SJSA1 (cell line): ENCODE results near the gene FAM50A. TPM values are rescaled to one million over a fixed set of nuclear protein-coding genes. Genes with fewer than 3 reads are reported as not detected.

ENCODE experiments used
- DNase-seq, 2 experiments: peaks; one replicate each; pipeline ENCODE4 v3.0.0-alpha.2; 2015 to 2020; ENCODE audit warnings: low spot score in 2 of 2, low read depth in 1 of 2
- H3K27ac ChIP-seq: fragments of 250-450 bp; sonication (Bioruptor Pico); 2 replicates; pipeline ENCODE4 v1.5.1; 2020; ENCODE audit warnings: mild to moderate bottlenecking, moderate library complexity
- H3K27me3 ChIP-seq: fragments of 250-450 bp; sonication (Bioruptor Pico); replicated peaks from 2 replicates; pipeline ENCODE4 v1.5.1; 2020; ENCODE audit warnings: mild to moderate bottlenecking, moderate library complexity
- H3K36me3 ChIP-seq: fragments of 250-450 bp; sonication (Bioruptor Pico); 2 replicates; pipeline ENCODE4 v1.5.1; 2020; ENCODE audit warnings: mild to moderate bottlenecking
- H3K4me1 ChIP-seq: fragments of 250-450 bp; sonication (Bioruptor Pico); replicated peaks from 2 replicates; pipeline ENCODE4 v1.6.1; 2021; ENCODE audit warnings: mild to moderate bottlenecking
- H3K4me3 ChIP-seq: fragments of 250-450 bp; sonication (Bioruptor Pico); 2 replicates; pipeline ENCODE4 v1.5.1; 2020; ENCODE audit warnings: mild to moderate bottlenecking
- H3K9me3 ChIP-seq: fragments of 250-450 bp; sonication (Bioruptor Pico); replicated peaks from 2 replicates; pipeline ENCODE4 v1.5.1; 2020; ENCODE audit warnings: mild to moderate bottlenecking
- total RNA-seq: library from RNA; depleted of rRNA; stranded (reverse); fragments of >200 nt; shearing (Covaris generic); gene quantifications from 2 replicates; pipeline ENCODE4 v1.2.3, GENCODE V29; 2014

FAM50A gene
- total RNA-seq, 1 experiment from 2014 or later = 70.5 TPM

GRCh38 chrX:154403192-154403591 lies 40.7 kb upstream of the FAM50A start:
- H3K4me1 ChIP-seq = peaks cover 8% of the 10 kb centered on the region
- H3K27ac ChIP-seq = no peak overlapping the region
- H3K9me3 ChIP-seq = no peaks in the 10 kb centered on the region
- H3K27me3 ChIP-seq = no peaks in the 10 kb centered on the region
- H3K4me3 ChIP-seq = no peak overlapping the region
- H3K36me3 ChIP-seq = peaks cover 41% of the 10 kb centered on the region
- no peak for DNase-seq

GRCh38 chrX:154403858-154404257 lies 40.1 kb upstream of the FAM50A start:
- no peak overlapping the region for H3K27ac ChIP-seq
- peaks cover 35% of the 10 kb centered on the region for H3K36me3 ChIP-seq
- H3K27me3 ChIP-seq = no peaks in the 10 kb centered on the region
- no peak overlapping the region for H3K4me3 ChIP-seq
- no peaks in the 10 kb centered on the region for H3K9me3 ChIP-seq
- H3K4me1 ChIP-seq = peaks cover 14% of the 10 kb centered on the region
- no peak for DNase-seq

DNA sequence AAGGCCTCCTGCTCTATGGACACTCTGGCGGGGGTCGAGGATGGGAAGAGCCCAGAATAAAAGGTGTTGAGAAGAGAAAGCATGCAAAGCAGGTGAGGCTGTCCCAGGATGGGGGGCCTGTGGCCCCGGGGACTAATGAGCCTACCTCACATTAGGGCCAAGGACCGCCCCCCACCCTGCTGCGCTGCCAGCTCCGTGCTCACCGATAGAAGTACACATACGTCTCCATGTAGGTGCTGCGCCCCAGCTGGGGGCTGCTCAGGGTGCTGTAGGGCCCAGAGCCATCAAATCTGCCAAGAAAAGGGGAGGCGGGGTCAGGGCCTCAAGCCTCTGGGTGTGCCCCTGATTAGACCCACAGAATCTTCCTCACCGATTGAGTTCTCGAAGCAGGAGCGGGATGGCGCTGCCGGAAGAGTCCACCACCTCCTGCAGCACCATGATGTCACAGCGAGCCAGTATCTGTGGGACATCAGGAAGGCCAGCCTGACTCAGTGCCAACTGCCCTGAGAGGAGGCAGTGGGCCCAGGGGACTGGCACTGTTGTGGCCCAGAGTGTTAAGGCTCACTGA lies 39.2 kb upstream of the FAM50A start:
- no peak for DNase-seq
- H3K27ac ChIP-seq = no peak overlapping the region
- H3K36me3 ChIP-seq = peaks cover 26% of the 10 kb centered on the region
- H3K4me1 ChIP-seq = peaks cover 18% of the 10 kb centered on the region
- H3K4me3 ChIP-seq = no peak overlapping the region
- H3K27me3 ChIP-seq = no peaks in the 10 kb centered on the region
- no peaks in the 10 kb centered on the region for H3K9me3 ChIP-seq

DNA sequence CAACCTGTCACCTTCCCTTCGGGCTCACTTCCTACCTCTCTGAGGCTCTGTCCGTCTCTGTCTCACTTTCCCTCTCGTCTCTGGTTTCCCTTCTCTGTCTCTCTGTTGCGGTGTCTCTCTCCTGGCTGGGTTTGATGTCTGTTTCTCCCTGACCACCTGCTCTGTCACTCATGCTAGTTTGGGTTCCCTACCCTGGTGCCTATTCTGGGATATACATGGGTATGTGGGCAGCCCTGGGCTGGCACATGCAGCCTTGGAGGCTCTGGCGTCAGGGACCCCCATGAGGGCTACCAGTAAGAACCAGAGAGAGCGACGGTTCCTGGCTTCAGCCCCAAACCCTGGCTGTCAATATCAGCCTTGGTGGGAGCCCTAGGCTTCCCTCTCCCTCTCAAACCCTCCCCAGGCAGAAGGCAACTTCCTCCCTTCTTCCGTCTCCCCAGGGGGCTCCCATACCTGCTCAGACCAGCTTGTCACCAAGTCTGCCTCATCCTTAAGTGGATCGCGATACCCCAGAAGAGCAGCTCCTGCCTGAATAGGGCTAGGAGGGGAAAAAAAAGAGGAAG lies 35.2 kb upstream of the FAM50A start:
- no peaks in the 10 kb centered on the region for H3K27me3 ChIP-seq
- H3K4me1 ChIP-seq = peaks cover 20% of the 10 kb centered on the region
- peak overlapping the region; percentile 36 for H3K4me3 ChIP-seq
- peak overlapping the region; percentile 60 for H3K27ac ChIP-seq
- H3K36me3 ChIP-seq = no peaks in the 10 kb centered on the region
- no peaks in the 10 kb centered on the region for H3K9me3 ChIP-seq
- no peak for DNase-seq

GRCh38 chrX:154409222-154409871 lies 34.6 kb upstream of the FAM50A start, which contains the start of gene DNASE1L1:
TSS of gene DNASE1L1 (minus strand) at chrX:154409254. CDS start at chrX:154405568, 3,686 bp downstream.
- no peaks in the 10 kb centered on the region for H3K36me3 ChIP-seq
- H3K27ac ChIP-seq = peak within 1 kb of the TSS; percentile 67
- H3K27me3 ChIP-seq = no peaks in the 10 kb centered on the region
- H3K4me1 ChIP-seq = peaks cover 20% of the 10 kb centered on the region
- DNase-seq = peak; percentile 79 to 96
- H3K9me3 ChIP-seq = no peaks in the 10 kb centered on the region
- H3K4me3 ChIP-seq = peak within 1 kb of the TSS; percentile 36

DNA sequence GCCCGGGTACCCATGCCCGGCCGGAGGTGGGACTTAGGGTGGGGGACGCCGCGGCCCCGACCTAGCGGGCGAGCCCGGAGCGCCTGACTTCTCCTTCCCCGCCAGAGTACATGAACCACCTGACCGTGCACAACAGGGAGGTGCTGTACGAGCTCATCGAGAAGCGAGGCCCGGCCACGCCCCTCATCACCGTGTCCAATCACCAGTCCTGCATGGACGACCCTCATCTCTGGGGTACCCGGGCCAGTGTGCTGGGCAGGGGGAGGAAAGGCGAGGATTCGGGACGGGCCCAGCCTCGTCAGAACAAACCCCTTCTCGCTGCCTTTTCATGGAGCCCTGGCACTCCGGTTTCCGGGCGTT lies 32.0 kb upstream of the FAM50A start:
- no peaks in the 10 kb centered on the region for H3K27me3 ChIP-seq
- no peak for DNase-seq
- H3K4me3 ChIP-seq = peak overlapping the region; percentile 77
- H3K4me1 ChIP-seq = peaks cover 20% of the 10 kb centered on the region
- no peaks in the 10 kb centered on the region for H3K36me3 ChIP-seq
- peak overlapping the region; percentile 54 for H3K27ac ChIP-seq
- H3K9me3 ChIP-seq = no peaks in the 10 kb centered on the region

GRCh38 chrX:154412468-154412867 lies 31.5 kb upstream of the FAM50A start:
- Histone ChIP-seq H3K4me3 (peak overlapping the region; percentile 77), H3K27me3 (no peaks in the 10 kb centered on the region), H3K4me1 (peaks cover 20% of the 10 kb centered on the region), H3K36me3 (no peaks in the 10 kb centered on the region), H3K9me3 (no peaks in the 10 kb centered on the region), H3K27ac (no peak overlapping the region)
- DNase-seq = no peak

- H3K9me3 ChIP-seq = no peaks in the 10 kb centered on the region
- H3K4me1 ChIP-seq = peaks cover 20% of the 10 kb centered on the region
- no peak overlapping the region for H3K4me3 ChIP-seq
- H3K36me3 ChIP-seq = no peaks in the 10 kb centered on the region
- DNase-seq = no peak
- no peaks in the 10 kb centered on the region for H3K27me3 ChIP-seq
- no peak overlapping the region for H3K27ac ChIP-seq
Observed at GRCh38 chrX:154413142-154413541, 30.8 kb upstream of the FAM50A start.

GRCh38 chrX:154417157-154417556 lies 26.8 kb upstream of the FAM50A start:
- Histone ChIP-seq H3K27ac (no peak overlapping the region), H3K4me3 (no peak overlapping the region), H3K36me3 (no peaks in the 10 kb centered on the region), H3K27me3 (no peaks in the 10 kb centered on the region), H3K4me1 (peaks cover 4% of the 10 kb centered on the region), H3K9me3 (no peaks in the 10 kb centered on the region)
- DNase-seq = no peak

DNA sequence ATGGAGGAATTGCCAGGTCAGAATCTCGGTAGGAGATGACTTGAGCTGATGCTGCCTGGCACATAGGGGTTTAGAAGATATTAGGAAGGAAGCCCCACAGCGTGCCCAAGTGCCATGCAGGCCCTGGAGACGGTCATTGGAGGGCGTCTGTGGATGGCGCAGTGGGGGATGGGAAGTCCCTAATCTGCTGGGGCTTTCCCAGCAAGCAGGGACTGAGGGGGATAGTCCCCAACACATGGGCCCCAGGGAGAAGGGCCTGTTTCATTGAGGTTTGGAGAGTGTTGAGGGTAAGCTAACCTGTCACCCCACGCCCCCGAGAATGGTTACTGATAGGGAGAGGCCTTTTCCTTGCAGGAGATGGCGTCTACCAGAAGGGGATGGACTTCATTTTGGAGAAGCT lies 24.8 kb upstream of the FAM50A start:
- no peak overlapping the region for H3K27ac ChIP-seq

GRCh38 chrX:154419688-154420401 lies 24.1 kb upstream of the FAM50A start:
- no peaks in the 10 kb centered on the region for H3K27me3 ChIP-seq
- H3K36me3 ChIP-seq = no peaks in the 10 kb centered on the region
- no peaks in the 10 kb centered on the region for H3K4me1 ChIP-seq
- no peak for DNase-seq
- no peak overlapping the region for H3K4me3 ChIP-seq
- no peak overlapping the region for H3K27ac ChIP-seq
- H3K9me3 ChIP-seq = no peaks in the 10 kb centered on the region

More for the DNA sequence above, 24.8 kb upstream of the FAM50A start:
- no peaks in the 10 kb centered on the region for H3K9me3 ChIP-seq
- no peaks in the 10 kb centered on the region for H3K27me3 ChIP-seq
- no peaks in the 10 kb centered on the region for H3K36me3 ChIP-seq
- no peak overlapping the region for H3K4me3 ChIP-seq
- H3K4me1 ChIP-seq = no peaks in the 10 kb centered on the region
- no peak for DNase-seq

DNA sequence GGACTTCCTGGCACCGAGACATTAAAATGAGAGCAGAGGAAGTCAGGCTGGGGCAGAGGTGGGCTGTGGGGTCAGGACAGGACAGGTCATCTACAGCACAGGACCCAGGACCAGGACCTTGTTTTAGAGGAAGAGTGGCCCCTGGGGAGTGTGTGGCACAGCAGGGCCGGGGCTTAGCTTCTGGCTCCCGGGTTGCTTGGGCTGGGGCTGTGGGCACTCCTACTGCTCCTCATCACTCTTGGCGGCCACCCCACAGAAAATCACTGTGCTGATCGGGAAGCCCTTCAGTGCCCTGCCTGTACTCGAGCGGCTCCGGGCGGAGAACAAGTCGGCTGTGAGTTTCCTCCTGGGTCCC lies 23.6 kb upstream of the FAM50A start:
- no peaks in the 10 kb centered on the region for H3K36me3 ChIP-seq
- no peak overlapping the region for H3K27ac ChIP-seq
- H3K4me3 ChIP-seq = no peak overlapping the region
- DNase-seq = no peak
- no peaks in the 10 kb centered on the region for H3K9me3 ChIP-seq
- H3K27me3 ChIP-seq = no peaks in the 10 kb centered on the region
- H3K4me1 ChIP-seq = no peaks in the 10 kb centered on the region

DNA sequence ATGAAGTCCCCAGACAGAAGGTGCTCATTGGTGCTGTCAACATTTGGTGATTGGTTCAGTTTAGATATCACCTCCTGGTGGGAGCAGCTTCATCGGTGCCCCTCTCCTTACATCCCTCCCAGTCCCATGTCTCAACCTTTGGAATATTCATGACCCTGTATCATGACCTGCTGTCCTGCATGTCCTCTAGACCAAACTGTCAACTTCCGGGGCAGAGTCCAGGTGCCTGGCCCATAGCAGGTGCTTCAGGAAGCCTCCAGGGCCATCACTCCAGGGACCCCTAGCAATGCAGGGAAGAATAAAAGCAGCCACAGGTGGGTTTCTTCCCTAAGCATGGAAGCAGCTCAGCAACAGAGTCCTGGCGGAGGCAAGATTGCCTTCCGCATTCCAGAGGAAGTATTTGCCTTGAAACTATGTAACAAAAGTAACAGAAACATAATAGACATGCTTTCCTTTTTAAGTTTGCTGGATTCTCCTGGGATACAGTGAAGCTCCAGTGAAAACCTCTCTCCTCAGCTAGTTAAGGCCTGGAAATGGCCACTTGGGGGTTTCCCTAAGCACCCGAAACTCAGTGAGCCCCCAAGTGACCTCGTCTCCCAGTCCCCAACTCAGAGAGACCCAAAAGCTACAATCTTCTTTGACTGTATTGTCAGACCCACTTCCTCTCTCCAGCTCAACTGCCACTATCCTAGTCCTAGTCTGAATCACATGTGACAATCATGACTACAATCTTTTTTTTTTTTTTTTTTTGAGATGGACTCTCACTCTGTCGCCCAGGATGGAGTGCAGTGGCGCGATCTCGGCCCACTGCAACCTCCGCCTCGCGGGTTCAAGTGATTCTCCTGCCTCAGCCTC lies 16.8 kb upstream of the FAM50A start:
- no peak overlapping the region for H3K4me3 ChIP-seq
- no peak for DNase-seq
- no peaks in the 10 kb centered on the region for H3K9me3 ChIP-seq
- peaks cover 4% of the 10 kb centered on the region for H3K4me1 ChIP-seq
- no peaks in the 10 kb centered on the region for H3K27me3 ChIP-seq
- H3K36me3 ChIP-seq = peaks cover 3% of the 10 kb centered on the region
- no peak overlapping the region for H3K27ac ChIP-seq
